Measurements from ENCODE around the gene PEX7.

GRCh38 chr6:136786658-136787057 lies 35.7 kb upstream of the PEX7 start:
- TF ChIP-seq POLR2A (IDR thresholded peaks at IDR 0.05) (no peak), CTCF (IDR thresholded peaks at IDR 0.05) (no peak), POLR2AphosphoS5 (IDR thresholded peaks at IDR 0.05) (no peak), EP300 (IDR thresholded peaks at IDR 0.05) (no peak)
